GM13976 (cell line): ENCODE measurements around the gene CFAP299.

Source experiments
- DNase-seq: peaks from one replicate; pipeline ENCODE4 v3.0.0; 2012; ENCODE audit warnings: low spot score
- in situ Hi-C: fragments of 300-500 bp; cut with MboI; formaldehyde crosslinking; loops from one replicate; pipeline ENCODE4 v1.12.0; 2022; ENCODE audit warnings: low sequenced_read_pairs, mixed read lengths, inconsistent platforms; ENCODE audit not compliant: unreplicated experiment
- TF ChIP-seq, protein P1 (sequence below): IDR thresholded peaks from 2 replicates; pipeline ENCODE4 v1.5.1; 2012; ENCODE audit warnings: borderline replicate concordance, mild to moderate bottlenecking; ENCODE audit not compliant: insufficient read depth; ENCODE audit errors: extremely low read depth, missing control alignments, control extremely low read depth

Gene CFAP299

DNA sequence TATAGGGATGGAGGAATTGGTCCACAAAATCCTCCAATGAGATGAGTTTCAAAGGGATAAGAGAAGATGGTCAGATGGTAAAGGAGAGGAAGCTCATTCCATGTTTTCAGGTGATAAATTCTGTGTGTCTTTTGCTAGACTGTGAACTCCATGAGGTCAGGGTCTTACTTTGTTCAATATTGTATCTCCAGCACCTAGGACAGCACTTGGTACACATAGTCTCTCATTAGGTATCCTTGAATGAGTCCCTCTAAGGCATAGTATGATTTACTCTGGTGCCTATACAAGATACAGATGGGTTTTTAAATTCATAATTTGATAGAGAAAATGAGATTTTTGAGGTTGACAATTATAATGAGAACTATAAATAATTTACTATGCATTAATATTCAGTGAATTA, 510.7 kb downstream of the CFAP299 start:
- no peak for DNase-seq
- TF ChIP-seq, protein P1, sequence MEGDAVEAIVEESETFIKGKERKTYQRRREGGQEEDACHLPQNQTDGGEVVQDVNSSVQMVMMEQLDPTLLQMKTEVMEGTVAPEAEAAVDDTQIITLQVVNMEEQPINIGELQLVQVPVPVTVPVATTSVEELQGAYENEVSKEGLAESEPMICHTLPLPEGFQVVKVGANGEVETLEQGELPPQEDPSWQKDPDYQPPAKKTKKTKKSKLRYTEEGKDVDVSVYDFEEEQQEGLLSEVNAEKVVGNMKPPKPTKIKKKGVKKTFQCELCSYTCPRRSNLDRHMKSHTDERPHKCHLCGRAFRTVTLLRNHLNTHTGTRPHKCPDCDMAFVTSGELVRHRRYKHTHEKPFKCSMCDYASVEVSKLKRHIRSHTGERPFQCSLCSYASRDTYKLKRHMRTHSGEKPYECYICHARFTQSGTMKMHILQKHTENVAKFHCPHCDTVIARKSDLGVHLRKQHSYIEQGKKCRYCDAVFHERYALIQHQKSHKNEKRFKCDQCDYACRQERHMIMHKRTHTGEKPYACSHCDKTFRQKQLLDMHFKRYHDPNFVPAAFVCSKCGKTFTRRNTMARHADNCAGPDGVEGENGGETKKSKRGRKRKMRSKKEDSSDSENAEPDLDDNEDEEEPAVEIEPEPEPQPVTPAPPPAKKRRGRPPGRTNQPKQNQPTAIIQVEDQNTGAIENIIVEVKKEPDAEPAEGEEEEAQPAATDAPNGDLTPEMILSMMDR: no peak
- in situ Hi-C loops: no loop called here

DNA sequence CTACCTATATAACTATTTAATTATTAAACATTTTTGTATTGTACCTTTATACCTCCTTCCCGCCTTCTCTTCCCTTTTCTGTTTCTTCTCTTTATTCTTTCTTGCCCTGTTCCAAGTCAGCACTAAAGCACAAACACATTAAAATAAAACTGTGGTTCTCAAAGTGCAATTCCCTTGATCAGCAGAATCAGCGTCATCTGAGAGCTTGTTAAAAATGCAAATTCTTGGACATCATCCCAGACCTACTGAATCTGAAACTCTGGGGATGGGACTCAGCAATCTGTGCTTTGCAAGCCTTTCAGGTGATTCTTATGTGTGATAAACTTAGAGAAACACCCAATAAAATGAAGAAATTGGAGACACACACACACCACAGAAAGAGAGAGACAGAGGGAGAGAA, 516.5 kb downstream of the CFAP299 start:
- in situ Hi-C loops: no loop called here
- TF ChIP-seq, protein P1: no peak
- DNase-seq: no peak

DNA sequence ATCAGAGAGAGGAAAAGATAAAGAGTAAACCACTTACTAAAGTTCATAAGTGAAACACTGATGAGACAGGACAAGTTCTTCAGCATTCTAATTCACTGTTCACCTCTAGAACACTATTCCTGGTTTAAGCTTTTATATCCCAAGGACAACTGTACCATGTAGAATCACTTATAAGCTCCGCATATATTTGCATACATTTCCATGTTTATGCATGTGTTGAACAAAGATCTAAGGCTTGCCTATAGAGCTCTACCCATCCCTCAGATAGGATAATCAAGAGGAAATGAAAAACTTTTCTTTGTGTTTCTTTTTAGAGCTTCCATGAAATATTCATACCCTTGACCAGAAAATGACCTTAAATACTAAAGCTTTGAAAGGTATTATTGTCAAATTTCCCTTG, 538.0 kb downstream of the CFAP299 start:
- TF ChIP-seq, protein P1: no peak
- in situ Hi-C loops: no loop called here
- no peak for DNase-seq

DNA sequence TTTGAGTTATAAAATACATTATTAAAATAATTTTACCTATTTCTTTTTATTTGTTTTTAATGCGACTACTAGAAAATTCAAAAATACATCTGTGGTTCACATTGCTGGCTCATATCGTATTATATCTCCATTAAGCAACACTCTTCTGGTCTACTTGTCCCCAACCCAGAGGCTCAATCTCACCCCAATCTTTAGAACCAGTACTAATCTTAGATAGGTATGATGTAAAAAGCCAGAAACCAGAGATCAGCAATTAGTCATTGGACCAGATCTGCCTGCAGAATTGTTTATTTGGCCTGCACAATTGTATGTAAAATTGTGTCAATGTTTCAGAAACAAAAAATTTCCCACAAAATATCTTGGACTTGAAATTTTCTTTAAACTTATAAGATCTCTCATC, 539.4 kb downstream of the CFAP299 start:
- TF ChIP-seq, protein P1: no peak
- in situ Hi-C loops: no loop called here
- no peak for DNase-seq

DNA sequence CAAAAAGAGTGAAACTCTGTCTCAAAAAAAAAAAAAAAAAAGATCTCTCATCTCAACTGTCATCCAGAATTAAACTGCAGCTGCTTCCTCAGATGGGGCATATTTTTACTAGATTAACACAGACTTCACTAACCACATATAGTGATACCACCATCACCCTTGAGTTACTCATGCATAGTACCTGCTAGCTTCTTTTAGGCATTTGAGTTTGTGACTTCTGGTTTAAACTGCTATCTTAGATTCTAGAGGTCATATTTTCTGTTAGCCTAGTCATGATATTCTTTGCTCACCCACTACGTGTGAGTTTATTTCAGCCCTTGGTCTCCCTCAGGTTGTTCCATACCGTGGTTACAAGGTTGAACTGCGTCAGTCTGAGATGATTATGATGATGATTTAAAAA, 540.1 kb downstream of the CFAP299 start:
- peak; percentile 49 for DNase-seq
- TF ChIP-seq, protein P1: no peak
- in situ Hi-C loops: no loop called here

DNA sequence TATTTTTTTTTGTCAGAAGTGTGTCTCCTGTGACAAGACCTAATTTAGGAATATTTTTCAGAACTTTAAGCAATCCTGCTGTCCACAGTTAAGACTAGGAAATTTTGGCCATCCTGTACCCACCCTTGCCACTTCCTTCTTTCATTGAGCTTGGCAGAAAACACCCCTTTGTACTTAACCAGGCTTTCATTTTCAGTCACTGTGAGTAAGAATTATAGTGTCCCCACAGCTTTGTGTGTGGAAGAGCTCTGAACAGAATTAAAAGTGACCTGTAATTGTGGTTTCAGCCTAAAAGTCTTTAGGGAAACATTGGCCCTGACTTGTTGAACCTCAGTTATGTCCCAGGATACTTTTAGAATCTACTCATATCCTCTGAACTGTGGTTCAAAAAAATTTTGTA, 541.3 kb downstream of the CFAP299 start:
- TF ChIP-seq, protein P1: no peak
- peak; percentile 35 for DNase-seq
- in situ Hi-C loops: no loop called here

DNA sequence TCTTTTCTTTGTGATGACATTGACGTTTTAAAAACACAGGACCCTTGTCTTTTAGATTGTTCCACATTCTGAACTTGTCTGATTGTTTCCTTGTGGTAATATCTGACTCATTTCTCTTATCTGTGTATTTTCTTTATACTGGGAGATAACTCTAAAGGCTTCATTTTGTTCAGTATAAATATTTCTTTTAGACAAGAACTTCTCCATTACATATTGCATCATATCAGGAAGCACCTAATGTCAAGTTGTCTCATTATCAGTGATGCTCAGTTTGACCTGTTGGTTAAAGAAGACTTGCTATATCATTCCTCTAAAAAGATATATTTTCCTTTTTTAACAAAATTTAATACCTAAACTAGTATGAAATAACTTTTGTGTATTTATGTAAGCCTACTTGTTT, 542.7 kb downstream of the CFAP299 start:
- in situ Hi-C loops: no loop called here
- no peak for DNase-seq
- TF ChIP-seq, protein P1: no peak
